Activated CD8-positive, alpha-beta T cell treated with anti-CD3 and anti-CD28 coated beads for 36 hours (primary cell): ENCODE data around the gene NLGN1. TPM values are rescaled to one million over a fixed set of nuclear protein-coding genes. Genes with fewer than 3 reads are reported as not detected.
"Not testable (repeated sequence)": the region's sequence is repeated elsewhere in the genome, so short reads cannot be mapped to it uniquely, and the experiment has no call there.

Experiments
- ATAC-seq: fragments of 200-7000 bp; cut with Tn5 transposase; one replicate; pipeline ENCODE4 v1.10.0; 2021; ENCODE audit warnings: mild to moderate bottlenecking, moderate library complexity
- CTCF ChIA-PET: fragments of 350-600 bp; sonication (Branson Sonifier 250); formaldehyde crosslinking; loops from one replicate; lab custom pipeline; 2021; ENCODE audit warnings: antibody characterized with exemption; lab: Charles Lee
- POLR2A ChIA-PET: fragments of 350-600 bp; sonication (Branson Sonifier 250); formaldehyde crosslinking; loops from one replicate; lab custom pipeline; 2021; ENCODE audit warnings: antibody characterized with exemption; lab: Charles Lee
- DNase-seq: peaks from one replicate; pipeline ENCODE4 v3.0.0-alpha.2; 2020
- H3K27ac Mint-ChIP-seq: one replicate; pipeline ENCODE4 v1.8.0; 2021; ENCODE audit warnings: mild to moderate bottlenecking, mixed read lengths
- H3K27me3 Mint-ChIP-seq: one replicate; pipeline ENCODE4 v1.8.0; 2021; ENCODE audit warnings: mixed read lengths
- H3K36me3 Mint-ChIP-seq: one replicate; pipeline ENCODE4 v1.8.0; 2021; ENCODE audit warnings: low read depth, mixed read lengths
- H3K4me1 Mint-ChIP-seq: one replicate; pipeline ENCODE4 v1.8.0; 2021; ENCODE audit warnings: low read depth, mixed read lengths
- H3K4me3 Mint-ChIP-seq: one replicate; pipeline ENCODE4 v1.8.0; 2021; ENCODE audit warnings: mild to moderate bottlenecking, moderate library complexity, mixed read lengths
- H3K9me3 Mint-ChIP-seq: one replicate; pipeline ENCODE4 v1.8.0; 2021; ENCODE audit warnings: mixed read lengths
- CTCF ChIP-seq: fragments of 200-600 bp; IDR thresholded peaks from one replicate; pipeline ENCODE4 v1.8.0; 2022; ENCODE audit warnings: antibody characterized with exemption, mild to moderate bottlenecking
- intact Hi-C: fragments of 100-400 bp; cut with micrococcal nuclease; formaldehyde crosslinking; loops from one replicate; pipeline ENCODE4 v1.10.0; 2022
- total RNA-seq, 2 experiments: library from RNA; stranded (reverse); gene quantifications; one replicate each; pipeline ENCODE4 v1.2.3, GENCODE V29; 2021

Gene NLGN1
- total RNA-seq, 2 experiments from 2014 or later, result not detected

- Mint-ChIP-seq H3K4me3 (no peak overlapping the region), H3K4me1 (no peaks in the 10 kb centered on the region), H3K9me3 (peaks cover 30% of the 10 kb centered on the region), H3K27me3 (no peaks in the 10 kb centered on the region), H3K27ac (no peak overlapping the region), H3K36me3 (no peaks in the 10 kb centered on the region)
- ChIA-PET POLR2A (no interaction called here), CTCF (interaction anchor here (1.4 kb wide), 1 partner anchor 22 kb away, joined by 5 read pairs; no protein-coding TSS in a partner anchor)
- intact Hi-C loops, result no loop called here
- DNase-seq (peak; percentile 11), ATAC-seq (peak; percentile 37)
- no peak for TF ChIP-seq CTCF
Observed at GRCh38 chr3:173529062-173529711, 131.6 kb downstream of the NLGN1 start.

GRCh38 chr3:173531602-173532001 lies 134.1 kb downstream of the NLGN1 start:
- Mint-ChIP-seq H3K4me1 (no peaks in the 10 kb centered on the region), H3K9me3 (peaks cover 17% of the 10 kb centered on the region), H3K27me3 (no peaks in the 10 kb centered on the region), H3K27ac (no peak overlapping the region), H3K36me3 (no peaks in the 10 kb centered on the region), H3K4me3 (no peak overlapping the region)
- DNase-seq (no peak), ATAC-seq (no peak)
- intact Hi-C loops, result no loop called here
- no peak for TF ChIP-seq CTCF
- ChIA-PET POLR2A (no interaction called here), CTCF (no interaction called here)

GRCh38 chr3:173538410-173538809 lies 140.9 kb downstream of the NLGN1 start:
- no peak for TF ChIP-seq CTCF
- Mint-ChIP-seq H3K4me3 (no peak overlapping the region), H3K9me3 (no peaks in the 10 kb centered on the region), H3K27ac (no peak overlapping the region), H3K36me3 (no peaks in the 10 kb centered on the region), H3K27me3 (no peaks in the 10 kb centered on the region), H3K4me1 (no peaks in the 10 kb centered on the region)
- ChIA-PET CTCF (interaction anchor here (1.1 to 1.8 kb wide), 2 partner anchors 11 to 16 kb away, joined by 4 to 6 read pairs; no protein-coding TSS in a partner anchor), POLR2A (no interaction called here)
- ATAC-seq (no peak), DNase-seq (no peak)
- intact Hi-C loops, result no loop called here

- H3K27ac Mint-ChIP-seq, H3K36me3 Mint-ChIP-seq, H3K4me3 Mint-ChIP-seq, H3K27me3 Mint-ChIP-seq, intact Hi-C loops, H3K4me1 Mint-ChIP-seq, ATAC-seq, DNase-seq, CTCF ChIA-PET, H3K9me3 Mint-ChIP-seq, POLR2A ChIA-PET: not testable (repeated sequence)
Observed at GRCh38 chr3:173545590-173545989, 148.0 kb downstream of the NLGN1 start.

- CTCF ChIA-PET, result no interaction called here
- DNase-seq (no peak), ATAC-seq (no peak)
- Mint-ChIP-seq H3K4me1 (no peaks in the 10 kb centered on the region), H3K4me3 (no peak overlapping the region), H3K9me3 (peaks cover 7% of the 10 kb centered on the region), H3K27ac (no peak overlapping the region), H3K36me3 (no peaks in the 10 kb centered on the region), H3K27me3 (no peaks in the 10 kb centered on the region)
- POLR2A ChIA-PET, result no interaction called here
- intact Hi-C loops, result no loop called here
- TF ChIP-seq CTCF, result no peak
Observed at GRCh38 chr3:173547070-173547469, 149.5 kb downstream of the NLGN1 start.
